ENCODE results near the gene GPR31.

The GPR31 gene

DNA sequence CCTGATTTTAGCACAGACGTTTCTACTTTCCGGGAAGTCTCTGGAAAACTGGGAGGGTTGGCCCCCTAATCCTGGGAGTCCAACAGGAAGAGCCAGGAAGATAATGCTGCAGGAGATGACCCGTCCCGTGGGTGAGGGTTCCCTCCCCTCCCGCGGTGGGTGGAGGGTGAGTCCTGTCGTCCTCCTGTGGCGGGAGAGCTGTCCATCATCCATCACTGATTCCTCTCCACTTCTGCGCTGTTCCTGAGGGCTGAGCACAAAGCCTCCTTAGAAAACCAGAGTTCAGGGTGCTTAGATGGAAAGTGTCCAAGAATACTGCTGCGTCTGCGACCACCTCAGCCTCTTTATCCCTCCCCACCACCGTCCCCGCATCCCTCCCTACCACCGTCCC lies 40.9 kb downstream of the GPR31 start:
- DNase-seq: no peak

DNA sequence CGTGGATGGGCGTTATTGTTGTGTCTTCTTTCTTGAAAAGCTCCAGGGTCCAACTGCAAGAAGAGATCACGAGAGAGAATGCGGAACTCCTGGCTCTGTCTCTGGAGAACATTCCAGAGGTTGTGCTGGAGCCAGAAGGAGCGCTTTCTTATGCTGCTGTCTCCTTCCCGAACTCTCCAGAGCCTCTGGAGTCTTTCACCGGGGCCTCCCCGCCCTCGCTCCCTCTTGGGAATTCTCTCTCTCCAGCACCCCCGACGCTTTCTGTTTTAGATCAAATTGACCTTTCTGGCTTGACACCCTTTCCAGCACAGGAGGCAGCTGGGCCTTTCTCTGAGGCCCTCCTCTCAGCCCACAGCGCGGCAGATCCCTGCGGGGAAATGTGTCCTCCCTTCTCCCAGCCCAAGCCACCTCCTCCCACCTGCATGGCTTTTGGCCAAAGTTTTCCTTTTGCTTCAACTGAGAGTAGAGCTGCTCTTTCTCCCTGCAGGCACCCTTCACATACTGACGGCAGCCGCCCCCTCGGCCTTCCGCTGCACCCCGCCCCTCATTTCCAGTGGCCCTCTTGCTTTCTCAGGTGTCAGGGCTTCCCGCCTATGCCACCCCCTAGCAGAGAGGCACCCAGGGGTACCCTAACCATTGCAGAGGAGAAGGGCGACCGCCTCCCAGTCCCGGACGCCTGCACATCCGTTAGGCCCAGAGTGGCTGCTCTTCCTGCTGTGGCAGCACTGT lies 41.5 kb downstream of the GPR31 start:
- DNase-seq: no peak

- DNase-seq: no peak
These were observed 42.7 kb downstream of the GPR31 start for GRCh38 chr6:167115054-167115453.

GRCh38 chr6:167113935-167114910 lies 43.6 kb downstream of the GPR31 start:
- DNase-seq: no peak

GRCh38 chr6:167113047-167113754 lies 44.6 kb downstream of the GPR31 start:
- DNase-seq: no peak

- no peak for DNase-seq
These were observed 45.4 kb downstream of the GPR31 start for GRCh38 chr6:167112421-167112820.

DNA sequence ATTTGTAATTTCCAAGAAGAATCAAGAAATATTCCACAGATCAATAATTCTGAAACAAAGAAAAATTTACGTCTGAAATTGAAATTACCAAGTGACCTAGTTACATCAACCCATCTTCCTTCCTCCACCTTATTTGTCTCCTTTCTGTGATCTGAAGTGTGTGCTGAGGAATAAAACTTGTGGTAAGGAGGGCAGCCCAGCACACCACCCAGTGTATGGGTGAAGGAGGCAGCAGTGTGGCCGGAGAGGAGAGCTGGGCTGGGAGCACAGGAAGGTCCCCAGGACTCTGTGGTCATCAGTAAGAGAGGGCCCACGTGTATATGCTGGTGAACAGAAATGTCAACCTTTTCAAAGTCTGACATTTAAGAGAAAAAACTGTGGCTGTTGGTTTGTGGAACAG lies 46.2 kb downstream of the GPR31 start:
- no peak for DNase-seq

- no peak for DNase-seq
These were observed 48.1 kb downstream of the GPR31 start for GRCh38 chr6:167109651-167110050.

GRCh38 chr6:167108278-167108677 lies 49.5 kb downstream of the GPR31 start:
- DNase-seq: no peak

GRCh38 chr6:167107787-167108186 lies 50.0 kb downstream of the GPR31 start:
- DNase-seq: no peak

- no peak for DNase-seq
These were observed 51.4 kb downstream of the GPR31 start for GRCh38 chr6:167106406-167106805.
